ENCODE results near the gene DACT3.

The DACT3 gene

DNA sequence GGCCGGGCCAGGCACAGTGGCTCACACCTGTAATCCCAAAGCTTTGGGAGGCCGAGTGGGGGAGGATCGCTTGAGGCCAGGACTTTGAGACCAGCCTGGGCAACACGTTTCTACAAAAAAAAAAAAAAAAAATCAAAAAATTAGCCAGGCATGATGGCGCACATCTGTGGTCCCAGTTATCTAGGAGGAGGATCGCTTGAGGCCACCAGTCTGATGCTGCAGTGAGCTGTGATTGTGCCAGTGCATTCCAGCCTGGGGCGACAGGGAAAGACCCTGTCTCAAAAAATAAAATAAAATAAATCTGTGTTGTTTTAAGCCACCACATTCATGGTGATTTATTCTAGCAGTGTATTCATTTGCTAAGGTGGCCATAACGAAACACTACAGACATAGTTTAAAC is 4.1 kb upstream of the DACT3 start:
- DNase-seq = no peak

DNA sequence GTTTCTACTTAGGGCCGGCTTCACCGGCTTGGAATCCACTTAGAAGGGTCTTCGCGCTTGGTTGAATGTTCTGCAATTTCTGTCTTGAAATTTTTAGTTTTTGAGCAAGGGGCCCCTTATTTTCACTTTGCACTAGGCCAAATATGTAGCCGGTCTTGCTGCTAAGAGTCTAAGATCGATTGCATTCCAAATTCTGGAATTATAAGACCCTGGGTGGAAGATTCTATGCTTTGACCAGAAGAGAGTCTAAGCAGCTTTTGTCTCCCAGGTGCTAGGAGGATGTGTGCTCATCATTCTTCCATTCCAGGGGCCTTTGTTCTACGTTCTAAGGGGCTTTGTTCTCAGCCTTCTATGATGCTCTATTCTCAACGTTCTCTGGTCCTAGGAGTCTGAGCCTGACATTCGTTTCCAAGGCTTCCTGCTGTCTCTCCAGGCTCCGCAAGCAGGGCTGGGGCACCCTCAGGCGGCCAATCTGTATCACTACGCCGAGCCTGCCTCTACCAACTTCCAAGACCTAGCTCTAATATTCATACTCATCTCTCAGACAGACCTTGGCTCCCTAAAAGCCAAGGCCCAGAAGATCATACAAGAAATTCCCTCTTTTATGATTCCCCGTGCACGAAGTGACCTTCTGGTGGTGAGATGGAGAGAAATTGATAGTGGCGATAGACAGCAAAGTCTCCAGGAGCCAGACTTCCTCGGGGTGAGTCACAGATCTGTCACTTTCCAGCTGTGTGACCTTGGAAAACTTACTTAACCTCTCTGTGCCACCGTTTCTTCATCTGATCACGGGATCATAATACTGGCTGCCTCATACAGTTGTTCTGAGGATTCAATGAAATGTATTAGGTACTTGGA is 982 bp upstream of the DACT3 start:
- DNase-seq = peak; percentile 80

DNA sequence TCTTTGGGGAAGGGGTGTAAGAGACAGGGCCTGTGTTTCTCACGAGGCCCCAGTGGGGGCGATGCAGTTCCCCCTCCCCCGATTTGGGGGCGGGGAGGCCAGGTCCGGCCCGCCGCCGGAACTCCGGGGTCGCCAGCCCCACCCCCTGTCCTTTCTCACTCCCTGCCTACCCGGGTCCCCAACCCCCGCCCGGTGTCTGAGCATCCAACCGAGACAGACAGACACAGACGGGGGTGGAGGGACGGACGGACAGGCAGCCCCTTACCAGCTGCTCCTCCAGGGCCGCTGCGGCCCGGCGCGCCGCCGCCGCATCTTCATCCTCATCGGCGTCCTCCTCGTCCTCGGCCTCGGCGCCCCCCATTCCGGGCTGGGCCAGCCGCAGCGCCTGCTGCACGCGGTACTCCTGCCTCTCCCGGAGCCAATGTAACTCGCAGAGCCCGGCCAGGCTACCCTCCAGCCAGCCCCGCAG is 397 bp downstream of the DACT3 start:
- DNase-seq = no peak

DNA sequence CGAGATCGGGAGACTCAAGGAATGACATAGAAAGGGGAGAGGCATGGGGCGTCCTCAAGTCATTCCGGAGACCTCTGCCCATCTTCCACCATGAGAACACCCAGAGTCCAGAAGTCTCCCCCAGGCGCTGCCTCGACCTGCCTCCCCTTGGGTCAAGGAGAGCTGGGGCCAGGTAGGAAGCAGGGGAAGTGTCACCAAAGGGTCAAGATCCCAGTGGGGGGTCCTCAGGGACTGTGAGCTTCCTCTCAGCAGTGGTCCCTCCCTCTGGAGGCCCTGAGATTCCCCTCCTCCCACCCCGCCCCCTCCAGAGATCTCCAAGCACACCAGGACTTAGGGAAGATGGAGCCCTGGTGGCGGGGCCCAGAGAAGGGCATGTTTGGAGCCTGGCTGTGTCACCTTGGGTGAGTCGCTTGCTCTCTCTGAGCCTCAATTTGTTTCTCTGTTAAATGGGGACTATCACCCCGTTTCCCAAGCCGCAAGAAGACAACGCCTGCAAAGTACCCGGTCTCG is 919 bp downstream of the DACT3 start:
- DNase-seq = no peak

DNA sequence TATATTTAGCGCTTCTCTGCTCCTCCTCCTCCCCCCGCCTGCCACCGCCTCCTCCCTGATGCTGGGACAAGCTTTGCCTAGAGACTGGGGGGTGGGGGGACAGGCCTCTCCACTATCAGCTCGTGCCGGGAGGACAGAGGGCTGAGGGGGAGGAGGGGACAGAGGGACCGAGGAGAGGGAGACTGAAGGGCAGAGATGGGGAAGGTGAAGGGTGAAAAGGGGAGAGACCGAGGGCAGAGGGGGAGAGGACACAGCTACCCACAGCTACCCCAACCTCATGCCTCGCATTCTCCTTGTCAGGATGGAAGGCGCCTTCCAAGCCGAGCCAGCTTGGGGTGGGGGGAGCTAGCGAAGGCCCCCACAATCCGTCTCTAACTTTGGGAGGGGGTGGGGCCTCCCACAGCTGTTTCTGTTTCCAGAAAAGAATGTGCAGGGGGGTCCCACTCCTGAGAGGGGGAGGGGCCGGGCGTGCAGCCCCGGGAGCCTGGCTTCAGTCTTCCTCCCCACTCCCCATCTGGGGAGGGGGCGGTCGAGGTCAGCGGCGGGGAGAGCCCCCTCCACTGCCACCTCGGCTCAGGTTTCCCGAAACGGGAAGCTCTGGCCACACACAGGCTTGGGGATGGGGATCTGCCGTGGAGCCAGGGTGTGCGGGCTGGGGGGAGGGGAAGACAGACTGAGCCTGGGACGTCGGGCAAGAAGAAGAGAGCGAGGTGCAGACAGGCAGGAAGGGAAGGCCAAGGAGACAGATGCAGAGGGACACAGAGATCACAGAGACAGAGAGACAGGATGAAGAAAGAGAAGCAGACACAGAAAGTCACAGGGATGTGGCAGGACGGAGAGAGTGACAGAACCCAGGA is 1.6 kb downstream of the DACT3 start:
- no peak for DNase-seq

DNA sequence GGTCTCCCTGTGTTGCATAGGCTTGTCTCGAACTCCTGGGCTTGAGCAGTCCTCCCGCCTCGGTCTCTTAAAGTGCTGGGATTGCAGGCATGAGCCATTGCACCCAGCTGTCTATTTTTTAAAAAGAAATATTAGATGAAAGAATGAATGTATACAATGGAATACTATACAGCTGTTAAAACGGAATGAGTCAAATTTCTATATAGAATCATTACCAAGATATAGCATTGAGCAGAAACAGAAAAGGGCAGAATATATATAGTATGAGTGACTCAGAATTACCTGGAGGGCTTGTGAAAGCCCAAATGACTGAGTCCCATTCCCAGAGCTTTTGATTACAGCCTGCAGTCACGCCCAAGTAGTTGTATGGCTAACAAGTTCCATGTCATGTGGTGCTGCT is 4.4 kb downstream of the DACT3 start:
- DNase-seq = no peak

DNA sequence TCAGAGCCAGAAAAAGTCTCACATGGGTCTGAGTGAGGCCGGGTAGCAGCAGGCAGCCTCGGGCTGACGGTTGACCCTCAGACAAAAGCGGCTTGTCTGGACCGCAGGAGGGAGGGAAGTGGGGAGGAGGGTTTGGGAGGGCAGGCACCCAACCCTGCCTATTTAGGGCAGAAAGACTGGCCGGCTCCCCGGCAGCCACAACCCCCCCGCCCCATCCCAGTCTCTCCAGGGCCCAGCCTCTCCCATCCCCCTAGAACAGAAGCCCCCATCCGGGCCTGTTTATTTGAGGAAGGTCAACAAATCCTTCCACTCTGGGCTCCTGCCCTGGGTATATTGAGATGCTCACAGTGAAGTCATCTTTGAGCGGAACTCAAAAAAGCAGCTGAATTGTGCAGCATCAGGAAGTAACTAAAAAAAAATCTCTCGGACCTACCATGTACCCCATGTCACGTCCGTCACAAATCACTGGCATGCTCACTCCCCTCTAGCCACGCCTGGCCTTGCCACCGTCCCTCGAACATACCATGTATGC is 6.3 kb downstream of the DACT3 start:
- no peak for DNase-seq

DNA sequence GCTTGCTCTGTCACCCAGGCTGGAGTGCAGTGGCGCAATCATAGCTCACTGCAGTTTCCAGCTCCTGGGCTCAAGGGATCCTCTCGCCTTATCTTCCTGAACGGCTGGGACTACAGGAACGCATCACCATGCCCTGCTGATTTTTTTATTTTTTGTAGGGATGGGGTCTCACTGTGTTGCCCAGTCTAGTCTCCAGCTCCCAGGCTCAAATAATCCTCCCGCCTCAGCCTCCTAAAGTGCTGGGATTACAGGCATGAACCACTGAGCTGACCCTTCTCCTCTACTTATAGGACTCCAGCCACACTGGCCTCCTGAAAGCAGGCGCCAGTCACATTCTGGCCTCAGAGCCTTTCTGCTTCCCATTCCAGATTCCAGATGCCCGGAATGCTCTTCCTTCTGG is 10.5 kb downstream of the DACT3 start:
- no peak for DNase-seq

DNA sequence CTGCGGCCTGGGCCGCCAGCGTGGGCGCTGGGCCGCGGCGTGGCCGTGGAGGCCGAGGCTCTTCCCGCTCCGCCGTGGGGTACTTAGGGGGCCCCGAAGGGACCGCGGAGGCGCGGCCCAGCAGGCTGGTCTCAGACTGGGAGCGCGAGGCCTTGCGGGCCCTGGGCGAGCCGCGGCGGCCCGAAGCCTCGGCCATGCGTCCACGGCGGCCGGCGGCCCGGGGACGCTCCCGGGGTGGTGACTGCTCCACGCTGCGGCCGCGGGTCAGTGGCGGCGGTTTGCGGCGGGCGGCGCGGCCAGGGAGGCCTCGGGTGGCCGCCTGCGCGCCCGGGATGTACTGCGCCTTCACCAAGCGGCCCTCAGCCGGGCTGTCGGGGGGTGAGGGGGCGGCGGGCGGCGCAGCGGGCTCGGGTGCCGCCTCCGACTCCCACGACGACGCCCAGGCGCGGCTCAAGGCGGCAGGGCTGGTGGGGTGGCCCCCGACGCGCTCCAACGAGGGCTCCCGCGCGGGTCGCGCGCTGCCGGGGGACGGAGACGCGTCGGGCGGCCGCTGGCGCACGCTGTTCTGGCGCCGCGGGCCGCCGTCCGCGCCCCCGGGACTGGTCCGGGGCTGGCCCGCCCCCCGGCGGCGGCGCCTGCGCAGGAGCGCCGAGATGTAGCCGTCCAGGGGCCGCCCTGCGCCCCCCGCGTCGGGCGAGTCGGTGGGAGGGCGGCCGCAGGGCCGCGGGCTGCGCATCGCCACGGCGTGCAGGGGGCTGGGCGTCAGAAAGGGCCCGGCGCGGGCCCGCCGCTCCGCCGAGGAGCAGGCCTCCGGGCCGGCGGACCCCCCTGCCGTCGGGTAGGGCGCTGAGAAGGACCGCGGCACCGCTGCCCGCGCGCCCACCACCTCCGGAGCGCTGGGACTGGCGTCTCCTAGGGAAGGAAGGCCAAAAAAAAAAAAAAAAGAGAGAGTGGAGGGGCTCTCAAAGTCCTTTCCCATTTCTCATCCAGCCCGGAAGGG is 11.7 kb downstream of the DACT3 start:
- DNase-seq = no peak

DNA sequence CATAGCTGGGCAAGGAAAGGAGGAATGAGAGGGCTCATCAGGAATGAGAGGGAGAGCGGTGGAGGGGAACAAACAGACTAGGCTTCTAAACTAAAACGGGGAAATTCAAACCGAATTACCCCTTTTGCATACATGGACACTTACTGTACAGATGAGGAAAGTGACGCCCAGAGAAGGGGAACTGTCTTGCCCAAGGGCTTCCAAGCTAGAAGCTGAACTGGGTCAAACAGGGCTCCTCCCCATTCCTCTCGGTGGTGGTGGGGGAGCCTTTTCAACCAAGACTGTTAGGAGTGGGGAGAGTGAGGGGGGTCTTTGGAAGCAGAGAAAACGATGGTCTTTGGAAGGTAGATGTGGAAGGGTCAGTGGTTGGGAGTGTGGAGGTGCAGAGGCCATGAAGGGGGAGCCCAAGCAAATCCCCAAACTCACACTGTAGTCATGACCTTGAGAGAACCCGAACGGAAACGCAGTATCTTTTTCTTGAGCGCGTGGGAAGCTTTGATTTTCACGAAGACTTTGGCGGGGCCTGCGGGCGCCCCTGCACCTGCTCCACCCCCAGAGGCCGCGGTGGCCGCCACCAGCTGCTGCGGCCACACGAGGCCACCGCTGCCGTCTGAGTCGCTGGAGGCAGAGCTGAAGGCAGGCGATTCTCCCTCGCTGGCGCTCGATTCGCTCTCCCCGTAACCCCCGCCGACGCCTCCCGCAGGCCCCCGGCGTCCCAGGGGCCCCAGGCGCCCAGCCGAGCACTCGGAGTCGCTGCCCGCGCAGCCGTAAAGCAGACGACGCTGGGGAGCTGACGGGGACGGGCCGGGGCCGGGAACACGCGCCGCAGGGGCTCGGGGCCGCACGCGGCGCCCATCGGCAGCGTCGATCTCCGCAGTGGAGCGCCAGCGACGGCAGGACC is 12.7 kb downstream of the DACT3 start:
- DNase-seq = no peak

DNA sequence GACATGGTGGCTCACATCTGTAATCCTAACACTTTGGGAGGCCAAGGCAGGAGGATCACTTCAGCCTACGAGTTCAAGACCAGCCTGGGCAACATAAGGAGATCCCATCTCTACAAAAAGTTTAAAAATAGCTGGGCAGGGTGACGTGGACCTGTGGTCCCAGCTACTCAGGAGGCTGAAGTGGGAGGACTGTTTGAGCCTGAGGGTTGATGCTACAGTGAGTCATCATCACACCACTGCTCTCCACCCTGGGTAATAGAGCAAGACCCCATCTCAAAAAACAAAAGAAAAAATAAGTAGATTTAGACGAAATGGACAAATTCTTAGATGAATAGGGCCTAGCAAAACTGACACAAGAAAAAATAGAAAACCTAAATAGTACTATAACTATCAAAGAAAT is 14.6 kb downstream of the DACT3 start:
- DNase-seq = no peak

DNA sequence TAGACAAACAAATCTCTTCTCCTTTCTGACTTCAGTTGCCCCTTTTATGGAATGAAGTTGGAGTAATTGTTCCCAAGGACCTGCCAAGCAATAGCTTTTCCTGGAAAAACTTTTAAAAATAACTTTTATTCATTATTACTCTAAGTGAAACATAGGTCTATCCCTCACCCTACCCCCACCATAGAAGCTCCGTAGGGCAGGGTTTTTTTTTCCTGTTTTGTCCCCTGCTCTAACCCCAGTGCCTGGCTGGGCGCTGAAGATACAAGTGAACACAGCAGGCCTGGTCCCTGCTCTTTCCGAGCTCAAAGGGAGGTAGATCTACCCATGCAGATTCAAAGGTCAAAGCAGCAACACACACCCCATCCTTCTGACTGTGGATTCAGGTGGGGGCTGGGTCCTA is 16.3 kb downstream of the DACT3 start:
- no peak for DNase-seq

DNA sequence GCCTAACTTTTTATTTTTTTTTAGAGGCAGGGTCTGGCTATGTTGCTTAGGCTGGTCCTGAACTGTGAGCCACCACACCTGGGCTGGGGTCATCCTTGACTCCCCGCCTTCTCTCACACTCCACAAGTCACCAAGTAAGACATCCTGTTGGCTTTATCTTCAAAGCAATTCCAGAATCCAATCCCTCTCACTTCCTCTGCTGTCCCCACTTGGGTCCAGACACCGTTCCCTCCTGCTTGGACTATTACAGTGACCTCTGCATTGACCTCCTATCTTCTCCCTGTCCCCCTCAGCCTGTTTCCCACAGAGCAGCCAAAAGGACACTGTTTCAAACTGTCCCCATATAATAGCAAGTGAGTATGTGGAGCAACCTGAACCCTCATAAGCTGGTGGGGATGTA is 20.3 kb downstream of the DACT3 start:
- no peak for DNase-seq

DNA sequence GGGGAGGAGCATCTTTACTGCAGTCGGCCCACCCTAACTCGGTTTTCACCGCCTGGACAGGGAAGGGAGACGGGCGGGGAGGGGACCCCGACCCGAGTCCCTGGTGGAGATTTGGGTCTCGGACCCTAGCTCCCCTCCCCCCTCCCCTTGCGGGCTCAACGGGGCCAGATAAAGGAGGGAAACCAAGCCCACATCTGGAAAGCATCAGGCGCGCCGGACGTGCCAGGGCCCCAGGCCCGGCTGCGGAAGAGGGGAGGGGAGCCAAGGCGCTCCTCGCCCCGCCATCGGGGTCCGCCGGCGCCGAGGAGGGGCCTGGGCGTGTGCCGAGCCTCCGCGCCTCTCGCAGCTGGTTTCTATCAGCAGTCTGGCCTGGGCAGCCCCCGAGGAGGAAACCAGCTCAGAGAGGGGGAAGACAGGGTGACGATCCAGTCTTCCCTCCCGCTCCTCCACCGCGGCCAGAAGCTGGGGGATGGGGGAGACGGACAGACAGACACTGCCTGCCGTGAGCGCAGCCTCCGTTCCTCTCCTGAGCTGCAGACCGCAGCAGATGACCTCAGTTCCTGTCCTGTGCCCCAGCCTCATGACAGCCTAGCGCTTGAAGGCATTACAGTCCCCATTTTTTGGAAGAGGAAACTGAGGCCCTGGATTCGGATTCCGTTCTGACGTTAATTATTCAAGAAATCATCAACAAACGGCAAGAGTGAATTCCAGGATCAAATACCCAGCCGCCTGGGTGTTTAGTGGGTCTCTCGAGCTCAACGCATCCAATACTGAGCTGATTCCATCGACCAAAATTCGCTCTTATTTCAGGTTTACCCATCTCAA is 21.4 kb downstream of the DACT3 start:
- DNase-seq = no peak

DNA sequence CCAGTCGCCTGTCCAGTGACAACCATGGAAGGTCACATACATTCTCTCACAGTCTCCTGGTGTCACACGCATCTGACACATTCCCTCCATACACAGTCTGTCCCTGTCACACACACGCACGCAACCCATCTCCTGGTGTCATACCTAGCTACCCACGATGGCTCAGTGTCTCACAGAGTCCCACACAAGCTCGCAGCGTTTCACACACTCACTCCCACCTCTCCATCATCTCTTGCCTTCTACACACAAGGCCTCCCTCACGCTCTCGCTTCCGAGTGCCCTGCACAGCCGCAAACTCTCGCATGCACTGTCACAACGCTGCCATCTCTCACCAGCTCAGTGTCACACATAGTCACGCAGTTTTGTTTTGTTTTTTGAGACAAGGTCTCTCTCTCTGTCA is 23.8 kb downstream of the DACT3 start:
- DNase-seq = no peak

DNA sequence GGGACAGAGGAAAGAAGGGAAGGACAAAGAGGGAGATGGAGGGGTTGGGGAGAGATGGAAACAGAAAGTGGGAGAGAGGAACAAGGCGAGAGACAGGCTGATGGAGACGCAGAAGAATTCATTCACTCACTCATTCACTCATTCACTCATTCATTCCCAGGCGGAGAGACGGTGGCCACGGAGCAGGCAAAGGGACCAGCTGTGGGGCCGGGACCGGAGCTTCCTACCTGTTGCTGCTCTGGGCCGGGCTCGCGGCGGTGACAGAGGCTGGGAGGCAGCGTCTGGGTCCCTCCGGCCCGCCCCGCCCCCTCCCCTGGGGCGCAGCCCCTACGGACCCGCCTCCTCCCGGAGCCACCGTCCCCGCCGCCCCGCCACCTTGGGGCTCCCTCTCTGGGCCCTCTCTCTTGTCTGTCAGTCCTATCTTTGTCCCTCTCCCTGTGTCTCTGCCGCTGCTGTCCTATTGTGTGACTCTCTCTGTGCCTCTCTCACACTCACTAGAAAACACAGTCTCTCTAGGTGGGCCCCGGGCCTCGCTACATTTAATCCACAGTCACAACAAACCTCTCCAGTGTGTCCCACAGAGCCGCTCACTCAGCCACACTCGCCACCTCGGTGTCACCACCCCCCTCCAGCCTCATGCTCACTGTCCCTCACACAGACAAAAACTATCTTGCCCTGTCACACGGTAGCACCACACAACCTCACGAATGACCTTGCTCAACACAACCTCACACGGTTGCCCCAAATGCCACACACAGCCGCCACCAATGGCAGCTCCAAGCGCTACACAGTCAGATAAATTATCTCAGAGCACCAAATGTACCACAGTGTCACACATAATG is 24.8 kb downstream of the DACT3 start, which contains the start of gene GNG8:
Gene GNG8 (minus strand): TSS at position 283 of the 842 bp plus-strand sequence. CDS start 1,520 bp downstream, outside the sequence.
- DNase-seq = no peak

DNA sequence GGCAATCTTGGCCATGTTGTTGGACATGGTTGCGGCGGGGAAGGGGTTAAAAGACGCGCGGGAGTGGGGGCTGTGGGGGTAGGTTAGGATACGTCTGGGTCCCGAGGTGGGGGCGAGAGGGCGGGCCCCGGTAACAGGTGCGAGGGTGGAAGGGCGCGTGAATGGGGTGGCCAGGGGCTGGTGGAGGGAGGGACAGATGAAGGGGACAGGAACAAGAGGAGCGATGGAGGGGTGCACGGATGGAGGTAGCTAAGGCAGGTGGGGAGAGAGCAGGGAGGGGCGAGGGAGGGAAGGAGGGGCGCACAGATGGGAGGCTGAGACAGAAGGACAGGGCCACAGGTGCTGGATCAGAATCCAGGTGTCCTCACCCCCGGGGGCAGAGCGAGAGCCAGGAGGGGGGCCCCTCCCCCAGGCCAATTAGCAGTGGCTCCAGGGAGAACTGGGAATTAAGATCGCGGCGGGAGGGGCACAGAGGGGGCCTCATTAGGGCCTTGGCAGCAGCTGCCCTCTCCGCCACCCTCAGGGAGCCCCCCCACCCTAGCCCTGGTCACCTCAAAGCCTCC is 26.2 kb downstream of the DACT3 start:
- DNase-seq = no peak

DNA sequence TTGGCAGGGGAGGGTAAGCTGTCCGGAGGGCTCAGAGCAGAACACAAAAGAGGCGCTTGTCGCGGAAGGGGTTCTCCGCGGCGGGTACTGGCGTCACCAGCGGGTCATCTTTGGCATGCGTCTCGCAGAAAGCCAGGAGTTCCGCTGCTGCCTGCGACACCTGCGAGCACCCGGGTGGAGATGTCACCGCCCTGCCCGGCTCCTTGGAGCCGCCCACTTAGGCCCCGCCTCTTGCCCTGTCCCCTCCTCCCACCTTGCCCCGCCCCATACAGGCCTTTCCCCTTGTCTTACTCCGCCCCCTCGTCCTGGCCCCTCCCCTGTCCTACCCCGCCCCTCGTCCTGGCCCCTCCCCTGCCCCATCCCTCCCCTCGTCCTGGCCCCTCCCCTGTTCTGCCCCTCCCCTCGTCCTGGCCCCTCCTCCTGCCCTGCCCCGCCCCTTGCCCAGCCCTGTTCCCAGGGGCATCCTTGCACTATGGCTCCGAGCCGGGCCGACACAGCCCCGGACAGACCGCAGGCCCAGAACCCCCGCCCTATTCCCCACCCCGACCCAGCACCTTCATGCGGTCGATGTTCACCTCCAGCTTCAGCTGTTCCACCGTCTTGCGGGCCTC is 26.8 kb downstream of the DACT3 start:
- peak; percentile 34 for DNase-seq
